ENCODE data around the gene DNAJB2. TPM values are rescaled to one million over a fixed set of nuclear protein-coding genes. Genes with fewer than 3 reads are reported as not detected.

DNAJB2 gene
- total and polyA plus RNA-seq, 2 experiments from 2014 or later, result 60.6 to 182 TPM

DNA sequence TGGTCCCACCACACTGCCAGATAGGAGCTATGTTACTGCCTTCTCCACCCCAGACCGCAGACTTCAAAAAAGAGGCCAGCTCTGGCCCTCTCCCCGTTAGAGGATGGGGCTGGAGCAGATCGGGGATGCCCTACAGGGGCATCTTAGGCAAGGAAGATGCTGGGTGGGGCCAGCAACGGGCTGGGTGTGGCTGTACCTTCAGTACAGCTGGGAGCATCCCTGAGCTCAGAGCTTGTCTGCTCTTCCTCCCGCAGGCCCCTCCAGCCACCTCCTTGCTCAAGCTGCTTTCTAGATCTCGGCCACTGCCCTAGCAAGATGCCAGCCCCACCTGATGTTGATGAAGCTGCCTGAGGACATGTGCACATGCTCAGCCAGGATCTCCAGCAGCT, 20.2 kb downstream of the DNAJB2 start:
- no peak for DNase-seq (ENCODE audit: low read depth in 1 of 2, low spot score in 1 of 2)
- TF ChIP-seq, protein P1, sequence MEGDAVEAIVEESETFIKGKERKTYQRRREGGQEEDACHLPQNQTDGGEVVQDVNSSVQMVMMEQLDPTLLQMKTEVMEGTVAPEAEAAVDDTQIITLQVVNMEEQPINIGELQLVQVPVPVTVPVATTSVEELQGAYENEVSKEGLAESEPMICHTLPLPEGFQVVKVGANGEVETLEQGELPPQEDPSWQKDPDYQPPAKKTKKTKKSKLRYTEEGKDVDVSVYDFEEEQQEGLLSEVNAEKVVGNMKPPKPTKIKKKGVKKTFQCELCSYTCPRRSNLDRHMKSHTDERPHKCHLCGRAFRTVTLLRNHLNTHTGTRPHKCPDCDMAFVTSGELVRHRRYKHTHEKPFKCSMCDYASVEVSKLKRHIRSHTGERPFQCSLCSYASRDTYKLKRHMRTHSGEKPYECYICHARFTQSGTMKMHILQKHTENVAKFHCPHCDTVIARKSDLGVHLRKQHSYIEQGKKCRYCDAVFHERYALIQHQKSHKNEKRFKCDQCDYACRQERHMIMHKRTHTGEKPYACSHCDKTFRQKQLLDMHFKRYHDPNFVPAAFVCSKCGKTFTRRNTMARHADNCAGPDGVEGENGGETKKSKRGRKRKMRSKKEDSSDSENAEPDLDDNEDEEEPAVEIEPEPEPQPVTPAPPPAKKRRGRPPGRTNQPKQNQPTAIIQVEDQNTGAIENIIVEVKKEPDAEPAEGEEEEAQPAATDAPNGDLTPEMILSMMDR (IDR thresholded peaks at IDR 0.05; ENCODE audit: low read depth, low read length), result no peak
- no peak overlapping the region for H3K4me3 ChIP-seq
- peaks cover 47% of the 10 kb centered on the region for H3K27me3 ChIP-seq
- no peaks in the 10 kb centered on the region for H3K4me1 ChIP-seq (ENCODE audit: low read depth)
- H3K27ac ChIP-seq, result no peak overlapping the region
- no peaks in the 10 kb centered on the region for H3K9me3 ChIP-seq (ENCODE audit: low read depth)
- no peaks in the 10 kb centered on the region for H3K36me3 ChIP-seq

DNA sequence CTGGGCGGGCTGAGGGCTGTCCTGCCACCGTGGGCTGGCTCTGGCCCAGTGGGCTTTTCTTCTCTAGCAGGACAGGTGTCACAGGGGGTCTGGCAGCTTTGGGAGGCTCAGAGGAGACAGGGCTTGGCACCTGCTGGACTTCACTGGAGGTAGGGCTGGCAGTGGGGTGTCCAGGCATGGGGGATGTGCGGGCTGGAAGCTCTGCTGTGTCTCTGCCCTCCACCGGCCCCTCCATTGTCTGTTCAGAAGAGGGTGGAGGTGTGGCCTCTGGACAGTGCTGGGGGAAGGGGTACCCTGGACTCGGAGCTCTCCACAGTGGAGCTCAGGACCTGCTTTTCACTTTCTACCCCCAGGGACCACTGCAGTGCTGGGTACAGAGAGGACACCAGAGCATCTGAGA, 20.9 kb downstream of the DNAJB2 start:
- H3K9me3 ChIP-seq (ENCODE audit: low read depth), result no peaks in the 10 kb centered on the region
- H3K4me1 ChIP-seq (ENCODE audit: low read depth), result no peaks in the 10 kb centered on the region
- DNase-seq (ENCODE audit: low read depth in 1 of 2, low spot score in 1 of 2), result no peak
- no peaks in the 10 kb centered on the region for H3K36me3 ChIP-seq
- no peak overlapping the region for H3K27ac ChIP-seq
- TF ChIP-seq, protein P1 (IDR thresholded peaks at IDR 0.05; ENCODE audit: low read depth, low read length), result no peak
- H3K27me3 ChIP-seq, result peaks cover 54% of the 10 kb centered on the region
- H3K4me3 ChIP-seq, result no peak overlapping the region

DNA sequence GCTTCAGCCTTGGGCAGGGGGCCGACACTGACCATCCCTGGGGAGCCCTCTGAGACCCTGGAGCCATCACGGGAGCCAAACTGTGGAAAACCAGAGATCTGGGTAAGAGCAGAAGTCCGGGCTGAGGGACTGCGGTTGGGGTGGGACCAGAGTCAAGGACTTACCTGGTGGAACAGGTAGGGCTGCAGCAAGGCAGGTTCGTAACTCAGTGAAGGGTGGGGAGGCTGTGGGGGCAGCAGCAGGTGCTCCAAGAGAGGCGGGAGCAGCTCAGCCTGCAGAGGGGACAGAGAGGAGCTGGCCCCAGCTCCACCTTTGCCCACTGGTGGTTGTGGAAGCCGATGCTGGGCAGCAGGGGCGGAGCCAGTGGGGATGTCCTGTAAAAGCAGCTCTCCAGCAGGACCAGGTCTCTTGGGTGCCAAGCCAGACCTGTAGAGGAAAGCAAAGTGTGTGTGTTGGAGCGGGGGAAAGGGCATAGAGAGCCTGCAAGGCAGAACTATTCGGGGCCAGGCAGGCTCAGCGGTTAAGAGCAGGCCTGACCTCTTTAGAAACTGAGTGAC, 23.3 kb downstream of the DNAJB2 start:
- no peak overlapping the region for H3K27ac ChIP-seq
- peaks cover 77% of the 10 kb centered on the region for H3K27me3 ChIP-seq
- H3K9me3 ChIP-seq (ENCODE audit: low read depth), result no peaks in the 10 kb centered on the region
- no peaks in the 10 kb centered on the region for H3K4me1 ChIP-seq (ENCODE audit: low read depth)
- H3K36me3 ChIP-seq, result no peaks in the 10 kb centered on the region
- TF ChIP-seq, protein P1 (IDR thresholded peaks at IDR 0.05; ENCODE audit: low read depth, low read length), result no peak
- no peak for DNase-seq (ENCODE audit: low read depth in 1 of 2, low spot score in 1 of 2)
- H3K4me3 ChIP-seq, result no peak overlapping the region

DNA sequence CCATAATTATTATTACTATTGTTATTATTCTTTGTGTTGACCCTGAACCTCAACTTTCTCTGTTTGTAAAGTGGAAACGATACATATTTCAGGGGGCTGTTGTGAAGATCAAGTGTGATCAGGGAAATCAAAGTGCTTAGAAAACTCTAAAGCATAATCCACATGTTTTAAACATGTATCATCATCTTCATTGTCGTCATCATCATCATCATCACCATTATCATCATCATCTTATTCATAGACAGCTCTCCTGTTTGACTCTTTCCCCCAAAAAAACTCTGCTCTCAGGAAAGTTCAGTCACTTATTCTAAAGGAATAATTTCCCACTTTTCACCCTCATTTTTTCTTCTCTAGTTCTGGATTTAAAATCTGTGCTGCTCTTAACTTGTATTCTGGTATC, 25.1 kb downstream of the DNAJB2 start:
- Histone ChIP-seq H3K36me3 (no peaks in the 10 kb centered on the region), H3K27ac (no peak overlapping the region), H3K4me1 (ENCODE audit: low read depth) (no peaks in the 10 kb centered on the region), H3K4me3 (no peak overlapping the region), H3K9me3 (ENCODE audit: low read depth) (no peaks in the 10 kb centered on the region), H3K27me3 (peaks cover 94% of the 10 kb centered on the region)
- TF ChIP-seq, protein P1 (IDR thresholded peaks at IDR 0.05; ENCODE audit: low read depth, low read length), result no peak
- DNase-seq (ENCODE audit: low read depth in 1 of 2, low spot score in 1 of 2), result no peak

DNA sequence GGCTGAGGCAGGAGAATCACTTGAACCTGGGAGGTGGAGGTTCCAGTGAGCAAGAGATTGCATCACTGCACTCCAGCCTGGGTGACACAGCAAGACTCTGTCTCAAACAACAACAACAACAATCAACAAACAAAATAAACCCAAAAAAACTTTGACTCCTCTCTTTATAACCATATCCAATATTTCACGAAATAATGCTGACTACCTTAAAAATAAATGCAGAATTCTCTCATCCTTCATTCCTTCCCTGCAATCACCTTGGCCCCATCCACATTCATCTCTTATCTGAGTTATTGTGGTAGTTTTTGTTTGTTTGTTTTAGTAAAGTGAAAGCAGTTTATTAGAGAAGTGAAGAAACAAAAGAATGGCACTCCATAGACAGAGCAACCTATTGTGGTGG, 26.9 kb downstream of the DNAJB2 start:
- Histone ChIP-seq H3K4me1 (ENCODE audit: low read depth) (no peaks in the 10 kb centered on the region), H3K4me3 (no peak overlapping the region), H3K27me3 (peaks cover 97% of the 10 kb centered on the region), H3K27ac (no peak overlapping the region), H3K36me3 (no peaks in the 10 kb centered on the region), H3K9me3 (ENCODE audit: low read depth) (no peaks in the 10 kb centered on the region)
- TF ChIP-seq, protein P1 (IDR thresholded peaks at IDR 0.05; ENCODE audit: low read depth, low read length), result no peak
- no peak for DNase-seq (ENCODE audit: low read depth in 1 of 2, low spot score in 1 of 2)
